ENCODE results near the gene PPP1R7.

GRCh38 chr2:241136661-241137260, 13.5 kb upstream of the PPP1R7 start:
- TF ChIP-seq YY1 (tag by site-specific recombination; IDR thresholded peaks at IDR 0.05) = no peak
- TF ChIP-seq ZNF184 (tag by site-specific recombination; IDR thresholded peaks at IDR 0.05) = no peak
- no peak for TF ChIP-seq ZNF600 (tag by site-specific recombination; IDR thresholded peaks at IDR 0.05)
- TF ChIP-seq, protein P1, sequence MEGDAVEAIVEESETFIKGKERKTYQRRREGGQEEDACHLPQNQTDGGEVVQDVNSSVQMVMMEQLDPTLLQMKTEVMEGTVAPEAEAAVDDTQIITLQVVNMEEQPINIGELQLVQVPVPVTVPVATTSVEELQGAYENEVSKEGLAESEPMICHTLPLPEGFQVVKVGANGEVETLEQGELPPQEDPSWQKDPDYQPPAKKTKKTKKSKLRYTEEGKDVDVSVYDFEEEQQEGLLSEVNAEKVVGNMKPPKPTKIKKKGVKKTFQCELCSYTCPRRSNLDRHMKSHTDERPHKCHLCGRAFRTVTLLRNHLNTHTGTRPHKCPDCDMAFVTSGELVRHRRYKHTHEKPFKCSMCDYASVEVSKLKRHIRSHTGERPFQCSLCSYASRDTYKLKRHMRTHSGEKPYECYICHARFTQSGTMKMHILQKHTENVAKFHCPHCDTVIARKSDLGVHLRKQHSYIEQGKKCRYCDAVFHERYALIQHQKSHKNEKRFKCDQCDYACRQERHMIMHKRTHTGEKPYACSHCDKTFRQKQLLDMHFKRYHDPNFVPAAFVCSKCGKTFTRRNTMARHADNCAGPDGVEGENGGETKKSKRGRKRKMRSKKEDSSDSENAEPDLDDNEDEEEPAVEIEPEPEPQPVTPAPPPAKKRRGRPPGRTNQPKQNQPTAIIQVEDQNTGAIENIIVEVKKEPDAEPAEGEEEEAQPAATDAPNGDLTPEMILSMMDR (tag by site-specific recombination; IDR thresholded peaks at IDR 0.05) = no peak
- no peak for TF ChIP-seq ZNF10 (tag by site-specific recombination; IDR thresholded peaks at IDR 0.05)
- no peak for TF ChIP-seq PBX3 (CRISPR knock-in tag; IDR thresholded peaks at IDR 0.05)
- TF ChIP-seq ZNF146 (tag by site-specific recombination; IDR thresholded peaks at IDR 0.05) = no peak
- TF ChIP-seq, protein P2, sequence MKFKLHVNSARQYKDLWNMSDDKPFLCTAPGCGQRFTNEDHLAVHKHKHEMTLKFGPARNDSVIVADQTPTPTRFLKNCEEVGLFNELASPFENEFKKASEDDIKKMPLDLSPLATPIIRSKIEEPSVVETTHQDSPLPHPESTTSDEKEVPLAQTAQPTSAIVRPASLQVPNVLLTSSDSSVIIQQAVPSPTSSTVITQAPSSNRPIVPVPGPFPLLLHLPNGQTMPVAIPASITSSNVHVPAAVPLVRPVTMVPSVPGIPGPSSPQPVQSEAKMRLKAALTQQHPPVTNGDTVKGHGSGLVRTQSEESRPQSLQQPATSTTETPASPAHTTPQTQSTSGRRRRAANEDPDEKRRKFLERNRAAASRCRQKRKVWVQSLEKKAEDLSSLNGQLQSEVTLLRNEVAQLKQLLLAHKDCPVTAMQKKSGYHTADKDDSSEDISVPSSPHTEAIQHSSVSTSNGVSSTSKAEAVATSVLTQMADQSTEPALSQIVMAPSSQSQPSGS (tag by site-specific recombination; IDR thresholded peaks at IDR 0.05; ENCODE audit: low read depth) = no peak
- TF ChIP-seq PATZ1 (tag by site-specific recombination; IDR thresholded peaks at IDR 0.05) = no peak
- TF ChIP-seq HOXA7 (CRISPR knock-in tag; IDR thresholded peaks at IDR 0.05; ENCODE audit: borderline replicate concordance) = no peak
